Keratinocyte (primary cell): Measurements from ENCODE around the gene RAB29.

Source experiments
- EZH2 ChIP-seq: IDR thresholded peaks from one replicate; pipeline ENCODE4 v1.6.1; 2012; ENCODE audit warnings: inconsistent platforms, mild to moderate bottlenecking, low read length, moderate library complexity
- TF ChIP-seq, protein P1 (sequence below), 3 experiments: IDR thresholded peaks in 1 of 3; conservative IDR thresholded peaks in 1 of 3; optimal IDR thresholded peaks in 1 of 3; 2 replicates in 2 of 3; 3 replicates in 1 of 3; pipeline versions ENCODE3 to v1.5.1; 2011; ENCODE audit warnings: low read length in 3 of 3, mild to moderate bottlenecking in 3 of 3, moderate library complexity in 2 of 3, control low read depth in 1 of 3, inconsistent platforms in 1 of 3; ENCODE audit not compliant: insufficient read depth in 2 of 3; ENCODE audit errors: extremely low read depth in 1 of 3

DNA sequence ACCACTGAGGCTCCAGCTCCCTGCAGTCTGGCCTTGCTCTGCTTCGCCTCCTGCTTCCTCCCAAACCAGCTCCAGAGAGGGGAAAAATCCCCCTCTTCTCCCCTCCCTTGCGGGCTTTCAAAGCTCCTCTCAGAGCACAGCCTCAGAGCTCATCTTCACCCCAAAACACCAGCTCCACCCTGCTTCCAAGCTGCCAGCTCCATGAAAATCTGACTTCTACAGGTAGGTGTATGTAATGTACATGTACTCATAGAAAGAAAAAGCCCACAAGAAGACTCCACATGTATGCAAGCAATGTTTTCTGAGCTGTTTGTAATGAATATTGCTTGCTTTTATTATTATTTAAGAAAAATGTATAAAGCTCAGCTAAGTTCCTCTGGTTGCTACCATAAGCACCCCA, 29.3 kb upstream of the RAB29 start:
- TF ChIP-seq, protein P1, sequence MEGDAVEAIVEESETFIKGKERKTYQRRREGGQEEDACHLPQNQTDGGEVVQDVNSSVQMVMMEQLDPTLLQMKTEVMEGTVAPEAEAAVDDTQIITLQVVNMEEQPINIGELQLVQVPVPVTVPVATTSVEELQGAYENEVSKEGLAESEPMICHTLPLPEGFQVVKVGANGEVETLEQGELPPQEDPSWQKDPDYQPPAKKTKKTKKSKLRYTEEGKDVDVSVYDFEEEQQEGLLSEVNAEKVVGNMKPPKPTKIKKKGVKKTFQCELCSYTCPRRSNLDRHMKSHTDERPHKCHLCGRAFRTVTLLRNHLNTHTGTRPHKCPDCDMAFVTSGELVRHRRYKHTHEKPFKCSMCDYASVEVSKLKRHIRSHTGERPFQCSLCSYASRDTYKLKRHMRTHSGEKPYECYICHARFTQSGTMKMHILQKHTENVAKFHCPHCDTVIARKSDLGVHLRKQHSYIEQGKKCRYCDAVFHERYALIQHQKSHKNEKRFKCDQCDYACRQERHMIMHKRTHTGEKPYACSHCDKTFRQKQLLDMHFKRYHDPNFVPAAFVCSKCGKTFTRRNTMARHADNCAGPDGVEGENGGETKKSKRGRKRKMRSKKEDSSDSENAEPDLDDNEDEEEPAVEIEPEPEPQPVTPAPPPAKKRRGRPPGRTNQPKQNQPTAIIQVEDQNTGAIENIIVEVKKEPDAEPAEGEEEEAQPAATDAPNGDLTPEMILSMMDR (optimal IDR thresholded peaks at IDR 0.05 in 1 of 3, IDR thresholded peaks at IDR 0.05 in 1 of 3, conservative IDR thresholded peaks at IDR 0.05 in 1 of 3; ENCODE audit: extremely low read depth in 1 of 3, insufficient read depth in 2 of 3, low read length in 3 of 3) = no peak
- no peak for TF ChIP-seq EZH2
